MM.1S (cell line): ENCODE data around the gene MACIR.

Source experiments
- DNase-seq: peaks from one replicate; pipeline ENCODE4 v3.0.0-alpha.2; 2015
- H2AFZ ChIP-seq: fragments of 300-600 bp; sonication (generic); 2 replicates; pipeline ENCODE4 v1.6.0; 2016; ENCODE audit warnings: antibody characterized with exemption, low read length
- H3F3A ChIP-seq: fragments of 300-600 bp; sonication (generic); 2 replicates; pipeline ENCODE4 v1.6.1; 2016; ENCODE audit warnings: mild to moderate bottlenecking, antibody characterized with exemption, low read length, moderate library complexity, mixed read lengths; ENCODE audit not compliant: insufficient read depth
- H3K27ac ChIP-seq: fragments of 300-600 bp; sonication (generic); 2 replicates; pipeline ENCODE4 v1.5.1; 2016; ENCODE audit warnings: mild to moderate bottlenecking, low read length
- H3K27me3 ChIP-seq: fragments of 300-600 bp; sonication (generic); replicated peaks from 2 replicates; pipeline ENCODE4 v1.6.0; 2016; ENCODE audit warnings: low read length; ENCODE audit not compliant: insufficient read depth
- H3K36me3 ChIP-seq: fragments of 300-600 bp; sonication (generic); replicated peaks from 2 replicates; pipeline ENCODE4 v1.6.1; 2016; ENCODE audit warnings: mild to moderate bottlenecking, low read length, mixed read lengths; ENCODE audit not compliant: insufficient read depth
- H3K4me1 ChIP-seq: fragments of 300-600 bp; sonication (generic); 2 replicates; pipeline ENCODE4 v1.6.1; 2016; ENCODE audit warnings: low read length, mixed read lengths
- H3K4me2 ChIP-seq: fragments of 300-600 bp; sonication (generic); 2 replicates; pipeline ENCODE4 v1.6.0; 2016; ENCODE audit warnings: low read depth, low read length
- H3K4me3 ChIP-seq: fragments of 300-600 bp; sonication (generic); 2 replicates; pipeline ENCODE4 v1.5.1; 2016; ENCODE audit warnings: low read length, mixed read lengths
- H3K79me2 ChIP-seq: fragments of 300-600 bp; sonication (generic); 2 replicates; pipeline ENCODE4 v1.6.1; 2016; ENCODE audit warnings: mixed run types, low read length, mixed read lengths
- H3K9ac ChIP-seq: fragments of 300-600 bp; sonication (generic); 2 replicates; pipeline ENCODE4 v1.6.1; 2016; ENCODE audit warnings: low read length, mixed read lengths
- H3K9me2 ChIP-seq: fragments of 300-600 bp; sonication (generic); replicated peaks from 2 replicates; pipeline ENCODE4 v1.6.1; 2016; ENCODE audit warnings: mild to moderate bottlenecking, low read length, mixed read lengths; ENCODE audit not compliant: insufficient read depth
- H3K9me3 ChIP-seq: fragments of 300-600 bp; sonication (generic); replicated peaks from 2 replicates; pipeline ENCODE4 v1.6.1; 2016; ENCODE audit warnings: mild to moderate bottlenecking, low read length, mixed read lengths; ENCODE audit not compliant: insufficient read depth
- H4K20me1 ChIP-seq: fragments of 300-600 bp; sonication (generic); 2 replicates; pipeline ENCODE4 v1.6.1; 2016; ENCODE audit warnings: mild to moderate bottlenecking, low read length, moderate library complexity, mixed read lengths; ENCODE audit not compliant: insufficient read depth
- CTCF ChIP-seq: fragments of 300-600 bp; sonication (generic); IDR thresholded peaks from 2 replicates; pipeline ENCODE4 v1.5.1; 2016; ENCODE audit warnings: antibody characterized with exemption, low read length, mixed read lengths
- EZH2 ChIP-seq: fragments of 300-600 bp; sonication (generic); optimal IDR thresholded peaks from 2 replicates; pipeline ENCODE3; 2017; ENCODE audit warnings: low read depth, mild to moderate bottlenecking, antibody characterized with exemption, low read length, mixed read lengths
- EZH2phosphoT487 ChIP-seq: fragments of 300-600 bp; sonication (generic); IDR thresholded peaks from 2 replicates; pipeline ENCODE4 v1.6.1; 2018; ENCODE audit warnings: antibody characterized with exemption, low read length

Gene MACIR

GRCh38 chr5:103294906-103295305 lies 36.3 kb downstream of the MACIR start:
- Histone ChIP-seq H4K20me1 (no peaks in the 10 kb centered on the region), H3K27me3 (no peaks in the 10 kb centered on the region), H3K9me3 (no peaks in the 10 kb centered on the region), H2AFZ (no peak overlapping the region), H3K4me2 (no peak overlapping the region), H3K4me1 (peaks cover 5% of the 10 kb centered on the region), H3K27ac (no peak overlapping the region), H3K79me2 (no peaks in the 10 kb centered on the region), H3K9me2 (no peaks in the 10 kb centered on the region), H3K36me3 (no peaks in the 10 kb centered on the region), H3F3A (no peaks in the 10 kb centered on the region), H3K9ac (no peak overlapping the region), H3K4me3 (no peak overlapping the region)
- TF ChIP-seq CTCF (no peak), EZH2phosphoT487 (no peak), EZH2 (no peak)
- no peak for DNase-seq

GRCh38 chr5:103295424-103295823 lies 36.9 kb downstream of the MACIR start:
- Histone ChIP-seq H3K9me2 (no peaks in the 10 kb centered on the region), H3K4me1 (peaks cover 5% of the 10 kb centered on the region)
- TF ChIP-seq EZH2phosphoT487, result no peak
- TF ChIP-seq CTCF, result no peak
- TF ChIP-seq EZH2, result no peak

GRCh38 chr5:103295871-103296270 lies 37.3 kb downstream of the MACIR start:
- TF ChIP-seq EZH2phosphoT487 (no peak), CTCF (no peak), EZH2 (no peak)
- Histone ChIP-seq H3K36me3 (no peaks in the 10 kb centered on the region), H3K9ac (no peak overlapping the region), H4K20me1 (no peaks in the 10 kb centered on the region), H3K9me3 (no peaks in the 10 kb centered on the region), H3K79me2 (no peaks in the 10 kb centered on the region), H3K4me3 (no peak overlapping the region), H3K4me2 (no peak overlapping the region), H3F3A (no peaks in the 10 kb centered on the region), H3K27ac (no peak overlapping the region), H3K27me3 (no peaks in the 10 kb centered on the region), H3K4me1 (peaks cover 5% of the 10 kb centered on the region), H3K9me2 (no peaks in the 10 kb centered on the region), H2AFZ (no peak overlapping the region)
- DNase-seq, result no peak

More at GRCh38 chr5:103295424-103295823, 36.9 kb downstream of the MACIR start:
- no peaks in the 10 kb centered on the region for H3F3A ChIP-seq
- H3K9ac ChIP-seq, result no peak overlapping the region
- H3K4me3 ChIP-seq, result no peak overlapping the region
- H3K4me2 ChIP-seq, result no peak overlapping the region
- DNase-seq, result no peak
- H3K9me3 ChIP-seq, result no peaks in the 10 kb centered on the region
- H3K27ac ChIP-seq, result no peak overlapping the region
- no peaks in the 10 kb centered on the region for H3K36me3 ChIP-seq
- no peak overlapping the region for H2AFZ ChIP-seq
- no peaks in the 10 kb centered on the region for H3K27me3 ChIP-seq
- H3K79me2 ChIP-seq, result no peaks in the 10 kb centered on the region
- H4K20me1 ChIP-seq, result no peaks in the 10 kb centered on the region
